Measurements from ENCODE around the gene CD2AP. TPM values are rescaled to one million over a fixed set of nuclear protein-coding genes. Genes with fewer than 3 reads are reported as not detected.

CD2AP gene
- total RNA-seq, 1 experiment from 2014 or later, result 41.8 TPM

DNA sequence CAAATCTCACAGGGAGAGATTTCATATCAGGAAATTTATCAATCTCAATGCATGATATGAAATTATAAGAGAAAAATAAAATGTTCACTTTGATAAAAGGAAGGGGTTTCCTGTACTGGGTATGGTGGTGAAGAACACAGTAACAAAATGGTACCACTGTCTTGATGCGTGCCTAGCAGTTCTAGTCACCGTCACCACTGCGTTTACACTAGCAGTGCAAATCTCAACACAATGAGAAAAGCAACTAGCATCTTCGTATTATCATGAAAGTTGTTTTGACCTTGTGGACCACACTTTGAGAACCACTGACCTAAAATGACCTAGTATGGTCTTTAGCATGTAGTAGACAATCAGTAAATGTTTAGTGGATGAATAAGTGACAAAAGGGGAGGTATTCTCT, 152.4 kb downstream of the CD2AP start:
- Histone ChIP-seq H3K27ac (ENCODE audit: low read length) (no peak overlapping the region), H3K4me1 (ENCODE audit: control insufficient read depth, insufficient read depth, low read length) (no peaks in the 10 kb centered on the region), H3K4me3 (ENCODE audit: low read depth in 2 of 2, low read length in 2 of 2) (no peak overlapping the region), H3K9me3 (ENCODE audit: control insufficient read depth, insufficient read depth, low read depth, low read length) (no peaks in the 10 kb centered on the region), H3K27me3 (ENCODE audit: control insufficient read depth, insufficient read depth, low read length) (no peaks in the 10 kb centered on the region), H3K36me3 (ENCODE audit: control insufficient read depth, insufficient read depth, low read length) (no peaks in the 10 kb centered on the region)
- ATAC-seq (no peak), DNase-seq (ENCODE audit: low read depth, low spot score) (no peak)
- no TSS peak for BruUV-seq (replicated peaks)
- in situ Hi-C loops (cut with HindIII; ENCODE audit: low pct_unique_long_range_greater_than_20kb, low sequenced_read_pairs) (no loop called here), intact Hi-C loops (cut with micrococcal nuclease; ENCODE audit: unreplicated experiment) (loop anchor here (2.0 kb wide), 1 partner anchor 105 kb away; no protein-coding TSS in a partner anchor)
- POLR2A ChIA-PET, result interaction anchor here (0.6 kb wide), 1 partner anchor 219 kb away, joined by 3 read pairs; no protein-coding TSS in a partner anchor
- CTCF ChIA-PET, result no interaction called here
- TF ChIP-seq TCF7L2 (IDR thresholded peaks at IDR 0.05; ENCODE audit: low read depth, low read length) (no peak), SIN3A (IDR thresholded peaks at IDR 0.05; ENCODE audit: borderline replicate concordance, insufficient read depth, low read depth, low read length) (no peak), CTCF (IDR thresholded peaks at IDR 0.05) (no peak), POLR2AphosphoS5 (IDR thresholded peaks at IDR 0.05; ENCODE audit: low read depth, low read length) (no peak)
- TF ChIP-seq, protein P1, sequence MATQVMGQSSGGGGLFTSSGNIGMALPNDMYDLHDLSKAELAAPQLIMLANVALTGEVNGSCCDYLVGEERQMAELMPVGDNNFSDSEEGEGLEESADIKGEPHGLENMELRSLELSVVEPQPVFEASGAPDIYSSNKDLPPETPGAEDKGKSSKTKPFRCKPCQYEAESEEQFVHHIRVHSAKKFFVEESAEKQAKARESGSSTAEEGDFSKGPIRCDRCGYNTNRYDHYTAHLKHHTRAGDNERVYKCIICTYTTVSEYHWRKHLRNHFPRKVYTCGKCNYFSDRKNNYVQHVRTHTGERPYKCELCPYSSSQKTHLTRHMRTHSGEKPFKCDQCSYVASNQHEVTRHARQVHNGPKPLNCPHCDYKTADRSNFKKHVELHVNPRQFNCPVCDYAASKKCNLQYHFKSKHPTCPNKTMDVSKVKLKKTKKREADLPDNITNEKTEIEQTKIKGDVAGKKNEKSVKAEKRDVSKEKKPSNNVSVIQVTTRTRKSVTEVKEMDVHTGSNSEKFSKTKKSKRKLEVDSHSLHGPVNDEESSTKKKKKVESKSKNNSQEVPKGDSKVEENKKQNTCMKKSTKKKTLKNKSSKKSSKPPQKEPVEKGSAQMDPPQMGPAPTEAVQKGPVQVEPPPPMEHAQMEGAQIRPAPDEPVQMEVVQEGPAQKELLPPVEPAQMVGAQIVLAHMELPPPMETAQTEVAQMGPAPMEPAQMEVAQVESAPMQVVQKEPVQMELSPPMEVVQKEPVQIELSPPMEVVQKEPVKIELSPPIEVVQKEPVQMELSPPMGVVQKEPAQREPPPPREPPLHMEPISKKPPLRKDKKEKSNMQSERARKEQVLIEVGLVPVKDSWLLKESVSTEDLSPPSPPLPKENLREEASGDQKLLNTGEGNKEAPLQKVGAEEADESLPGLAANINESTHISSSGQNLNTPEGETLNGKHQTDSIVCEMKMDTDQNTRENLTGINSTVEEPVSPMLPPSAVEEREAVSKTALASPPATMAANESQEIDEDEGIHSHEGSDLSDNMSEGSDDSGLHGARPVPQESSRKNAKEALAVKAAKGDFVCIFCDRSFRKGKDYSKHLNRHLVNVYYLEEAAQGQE (IDR thresholded peaks at IDR 0.05; ENCODE audit: insufficient read depth in 1 of 2, low read depth in 2 of 2, low read length in 1 of 2), result no peak

- TF ChIP-seq, protein P1 (IDR thresholded peaks at IDR 0.05; ENCODE audit: insufficient read depth in 1 of 2, low read depth in 2 of 2, low read length in 1 of 2), result no peak
- TF ChIP-seq SIN3A (IDR thresholded peaks at IDR 0.05; ENCODE audit: borderline replicate concordance, insufficient read depth, low read depth, low read length) (no peak), TCF7L2 (IDR thresholded peaks at IDR 0.05; ENCODE audit: low read depth, low read length) (no peak), CTCF (IDR thresholded peaks at IDR 0.05) (no peak), POLR2AphosphoS5 (IDR thresholded peaks at IDR 0.05; ENCODE audit: low read depth, low read length) (no peak)
- Histone ChIP-seq H3K4me1 (ENCODE audit: control insufficient read depth, insufficient read depth, low read length) (no peaks in the 10 kb centered on the region), H3K4me3 (ENCODE audit: low read depth in 2 of 2, low read length in 2 of 2) (no peak overlapping the region), H3K36me3 (ENCODE audit: control insufficient read depth, insufficient read depth, low read length) (no peaks in the 10 kb centered on the region), H3K27ac (ENCODE audit: low read length) (no peak overlapping the region), H3K27me3 (ENCODE audit: control insufficient read depth, insufficient read depth, low read length) (no peaks in the 10 kb centered on the region), H3K9me3 (ENCODE audit: control insufficient read depth, insufficient read depth, low read depth, low read length) (no peaks in the 10 kb centered on the region)
- ChIA-PET POLR2A (no interaction called here), CTCF (interaction anchor here (1.1 to 1.7 kb wide), 3 partner anchors 104 to 150 kb away, joined by 3 to 19 read pairs (median 6); no protein-coding TSS in a partner anchor)
- BruUV-seq (replicated peaks), result no TSS peak
- ATAC-seq, result peak; percentile 58; the same call in 1 of the 2 replicates
- intact Hi-C loops (cut with micrococcal nuclease; ENCODE audit: unreplicated experiment) (loop anchor here (2.0 kb wide), 1 partner anchor 104 kb away; no protein-coding TSS in a partner anchor), in situ Hi-C loops (cut with HindIII; ENCODE audit: low pct_unique_long_range_greater_than_20kb, low sequenced_read_pairs) (no loop called here)
- no peak for DNase-seq (ENCODE audit: low read depth, low spot score)
Measured at GRCh38 chr6:47630587-47630986, 153.0 kb downstream of the CD2AP start.

Measured in Panc1 (cell line).